K562 (cell line): ENCODE data around the gene JUN. TPM values are rescaled to one million over a fixed set of nuclear protein-coding genes. Genes with fewer than 3 reads are reported as not detected.

ENCODE experiments used
- ATAC-seq: fragments of 200-7000 bp; cut with Tn5 transposase; 3 replicates; pipeline ENCODE4 v1.9.1; 2020; ENCODE audit warnings: moderate library complexity
- BruUV-seq: library from RNA; stranded (reverse); fragments of 400-500 nt; replicated peaks from 2 replicates; lab custom pipeline; 2021; lab: Mats Ljungman, UMichigan
- CTCF ChIA-PET: fragments of 300-600 bp; formaldehyde crosslinking; extraction: SDS; loops from one replicate; lab custom pipeline; 2021; ENCODE audit warnings: low intra/inter-chr PET ratio; lab: Yijun Ruan, JAX
- POLR2A ChIA-PET: fragments of 300-600, 350-650 bp; sonication (Branson Sonifier 250); formaldehyde crosslinking; extraction: SDS; loops from one replicate; lab custom pipeline; 2021; ENCODE audit warnings: antibody characterized with exemption, inconsistent platforms; lab: Yijun Ruan, JAX
- DNase-seq, 4 experiments: peaks; one replicate each; pipeline versions ENCODE4 v3.0.0 to v3.0.0-alpha.2; 2011 to 2018; ENCODE audit warnings: low spot score in 3 of 4, mixed read lengths in 3 of 4; ENCODE audit errors: extremely low read depth in 1 of 4
- FAIRE-seq: peaks from 2 replicates; lab custom pipeline; 2011; peaks lifted over from hg19 to GRCh38; lab: Jason Lieb, UNC
- H2AFZ ChIP-seq: 2 replicates; pipeline ENCODE4 v1.6.0; 2011; ENCODE audit warnings: low read depth, low read length, control low read depth, inconsistent platforms
- H3K27ac ChIP-seq: fragments of 200-600 bp; 3 replicates; pipeline ENCODE4 v1.8.0; 2011; ENCODE audit warnings: low read depth, mild to moderate bottlenecking, control low read depth, inconsistent platforms, low read length, moderate library complexity, mixed read lengths; ENCODE audit errors: extremely low read depth
- H3K27me3 ChIP-seq, 2 experiments: fragments of 300-600 bp in 1 of 2; 2 replicates in 1 of 2; 3 replicates in 1 of 2; pipeline versions ENCODE4 v1.6.0 to v1.8.0; 2011; ENCODE audit warnings: inconsistent platforms in 2 of 2, low read length in 2 of 2, mild to moderate bottlenecking in 1 of 2, mixed read lengths in 1 of 2, moderate library complexity in 1 of 2; ENCODE audit not compliant: control insufficient read depth in 2 of 2, insufficient read depth in 2 of 2
- H3K36me3 ChIP-seq: fragments of 300-600 bp; 3 replicates; pipeline ENCODE4 v1.8.0; 2011; ENCODE audit warnings: mild to moderate bottlenecking, low read length, inconsistent platforms; ENCODE audit not compliant: control insufficient read depth, insufficient read depth
- H3K4me1 ChIP-seq, 2 experiments: fragments of 200-600 bp in 1 of 2; replicated peaks in 1 of 2; 2 replicates in 1 of 2; 3 replicates in 1 of 2; pipeline versions ENCODE4 v1.5.1 to v1.8.0; 2011; ENCODE audit warnings: inconsistent platforms in 2 of 2, low read length in 2 of 2, mild to moderate bottlenecking in 1 of 2, mixed read lengths in 1 of 2, moderate library complexity in 1 of 2; ENCODE audit not compliant: control insufficient read depth in 2 of 2, insufficient read depth in 2 of 2
- H3K4me2 ChIP-seq: 2 replicates; pipeline ENCODE4 v1.6.1; 2011; ENCODE audit warnings: low read length, control low read depth, inconsistent platforms, mixed read lengths; ENCODE audit not compliant: insufficient read depth
- H3K4me3 ChIP-seq: fragments of 200-600 bp; sonication (generic), shearing (Covaris generic); 2 replicates; pipeline ENCODE4 v1.5.1; 2016; ENCODE audit warnings: control low read depth, inconsistent platforms
- H3K79me2 ChIP-seq: fragments of 200-600 bp; 3 replicates; pipeline ENCODE4 v1.8.0; 2011; ENCODE audit warnings: low read length, inconsistent platforms; ENCODE audit not compliant: control insufficient read depth, insufficient read depth
- H3K9ac ChIP-seq, 2 experiments: 2 replicates each; pipeline versions ENCODE4 v1.6.0 to v1.6.1; 2011; ENCODE audit warnings: low read depth in 2 of 2, low read length in 2 of 2, control low read depth in 1 of 2, inconsistent platforms in 1 of 2, mild to moderate bottlenecking in 1 of 2, mixed read lengths in 1 of 2; ENCODE audit not compliant: insufficient read depth in 1 of 2
- H3K9me1 ChIP-seq: one replicate; pipeline ENCODE4 v1.6.0; 2011; ENCODE audit warnings: inconsistent platforms, mild to moderate bottlenecking, low read length, moderate library complexity; ENCODE audit not compliant: control insufficient read depth, insufficient read depth
- H3K9me3 ChIP-seq: replicated peaks from 2 replicates; pipeline ENCODE4 v1.5.1; 2011; ENCODE audit warnings: low read depth, low read length, inconsistent platforms; ENCODE audit not compliant: control insufficient read depth, insufficient read depth
- H4K20me1 ChIP-seq: replicated peaks from 2 replicates; pipeline ENCODE4 v1.6.1; 2011; ENCODE audit warnings: low read length, inconsistent platforms, mixed read lengths; ENCODE audit not compliant: control insufficient read depth, insufficient read depth
- HDAC1 ChIP-seq, 2 experiments: fragments of 450-650 bp; IDR thresholded peaks; 2 replicates each; pipeline ENCODE4 v1.6.1; 2016 to 2017; ENCODE audit warnings: inconsistent platforms in 1 of 2, mild to moderate bottlenecking in 1 of 2, moderate library complexity in 1 of 2
- NRF1 ChIP-seq, 2 experiments: fragments of 450-650 bp; IDR thresholded peaks in 1 of 2; conservative IDR thresholded peaks in 1 of 2; 2 replicates each; pipeline ENCODE4 v1.6.1; 2014; ENCODE audit warnings: mild to moderate bottlenecking in 2 of 2
- PYGO2 ChIP-seq: fragments of 450-650 bp; IDR thresholded peaks from 2 replicates; pipeline ENCODE4 v1.6.1; 2016; ENCODE audit warnings: mild to moderate bottlenecking, missing genetic modification characterization, moderate library complexity, missing compliant biosample characterization
- SIN3B ChIP-seq: fragments of 450-650 bp; IDR thresholded peaks from 2 replicates; pipeline ENCODE4 v1.6.1; 2017; ENCODE audit warnings: low read depth, mild to moderate bottlenecking, moderate library complexity
- WGBS: fragments of 100-300 bp; shearing (Covaris generic); methylation state at CpG from one replicate; pipeline ENCODE4 v1.1.6; 2016; ENCODE audit warnings: low coverage, mixed read lengths; ENCODE audit not compliant: insufficient coverage; ENCODE audit errors: missing lambda C conversion rate; 5-methylcytosine and 5-hydroxymethylcytosine counted together
- in situ Hi-C: fragments of 300-500 bp; cut with MboI; formaldehyde crosslinking; loops from 4 replicates; pipeline ENCODE4 v1.15.0; 2018; ENCODE audit warnings: inconsistent platforms, mixed read lengths
- intact Hi-C: fragments of 100-400 bp; cut with micrococcal nuclease; formaldehyde crosslinking; loops from 2 replicates; pipeline ENCODE4 v1.14.2; 2022
- polyA plus RNA-seq, 8 experiments: library from polyadenylated mRNA; depleted of rRNA in 4 of 8; stranded (reverse) in 5 of 8; unstranded in 3 of 8; fragments of >200 nt; fragmentation: Nextera tagmentation in 2 of 8; fragmentation: Illumina TruSeq in 1 of 8; extraction: Ambion mirVana in 2 of 8; extraction: Trizol in 1 of 8; gene quantifications; 2 replicates each; pipeline versions ENCODE4 v1.2.1 to v1.2.3, GENCODE V29; 2011 to 2014; ENCODE audit warnings: inconsistent platforms in 1 of 8, missing spikeins in 1 of 8
- total RNA-seq, 7 experiments: library from RNA; depleted of rRNA in 6 of 7; stranded (reverse); fragments of >200 nt in 6 of 7; fragmentation: Illumina TruSeq in 2 of 7; extraction: Trizol in 2 of 7; gene quantifications; 2 replicates each; pipeline versions ENCODE4 v1.2.1 to v1.2.3, GENCODE V29; 2011 to 2021; ENCODE audit warnings: low replicate concordance in 1 of 7
- TF ChIP-seq, protein P1 (sequence below): fragments of 450-650 bp; IDR thresholded peaks from 2 replicates; pipeline ENCODE4 v1.6.1; 2016; ENCODE audit warnings: borderline replicate concordance

JUN gene
- total and polyA plus RNA-seq, 9 of the 15 experiments (the other 6 are each of a cell fraction or from before 2014, with no cell fraction given) = 0.32 to 23.4 (median 4.0) TPM

GRCh38 chr1:58745666-58746065 is 38.2 kb downstream of the JUN start:
- ATAC-seq = peak; percentile 52; the same call in 2 of the 3 replicates
- 5% methylated on average over 5 of the region's 5 CpGs for WGBS
- BruUV-seq = no TSS peak

More at GRCh38 chr1:58745666-58746065, 38.2 kb downstream of the JUN start:
- POLR2A ChIA-PET = interaction anchor here (1.0 kb wide), 1 partner anchor 32 kb away, joined by 3 read pairs; no protein-coding TSS in a partner anchor
- DNase-seq = no peak
- no peak for TF ChIP-seq PYGO2
- TF ChIP-seq HDAC1 (IDR thresholded peaks at IDR 0.05) = no peak
- TF ChIP-seq, protein P1, sequence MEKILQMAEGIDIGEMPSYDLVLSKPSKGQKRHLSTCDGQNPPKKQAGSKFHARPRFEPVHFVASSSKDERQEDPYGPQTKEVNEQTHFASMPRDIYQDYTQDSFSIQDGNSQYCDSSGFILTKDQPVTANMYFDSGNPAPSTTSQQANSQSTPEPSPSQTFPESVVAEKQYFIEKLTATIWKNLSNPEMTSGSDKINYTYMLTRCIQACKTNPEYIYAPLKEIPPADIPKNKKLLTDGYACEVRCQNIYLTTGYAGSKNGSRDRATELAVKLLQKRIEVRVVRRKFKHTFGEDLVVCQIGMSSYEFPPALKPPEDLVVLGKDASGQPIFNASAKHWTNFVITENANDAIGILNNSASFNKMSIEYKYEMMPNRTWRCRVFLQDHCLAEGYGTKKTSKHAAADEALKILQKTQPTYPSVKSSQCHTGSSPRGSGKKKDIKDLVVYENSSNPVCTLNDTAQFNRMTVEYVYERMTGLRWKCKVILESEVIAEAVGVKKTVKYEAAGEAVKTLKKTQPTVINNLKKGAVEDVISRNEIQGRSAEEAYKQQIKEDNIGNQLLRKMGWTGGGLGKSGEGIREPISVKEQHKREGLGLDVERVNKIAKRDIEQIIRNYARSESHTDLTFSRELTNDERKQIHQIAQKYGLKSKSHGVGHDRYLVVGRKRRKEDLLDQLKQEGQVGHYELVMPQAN = no peak
- TF ChIP-seq NRF1 (conservative IDR thresholded peaks at IDR 0.05 in 1 of 2, IDR thresholded peaks at IDR 0.05 in 1 of 2) = 0 out of 4 replicates have a peak, but pooled peaks of 1 of the 2 experiments have one; percentile 17
- TF ChIP-seq SIN3B = no peak
- TF ChIP-seq, all 486 proteins: peak for 1
- no peak overlapping the region for H3K4me3 ChIP-seq
- H3K27me3 ChIP-seq = peaks cover 0 to 4% of the 10 kb centered on the region in 2 experiments; a peak in 1 of 5 replicates
- H3K9ac ChIP-seq = no peak overlapping the region
- H3K4me1 ChIP-seq = no peaks in the 10 kb centered on the region
- CTCF ChIA-PET = no interaction called here
- intact Hi-C loops = no loop called here
- H3K79me2 ChIP-seq = no peaks in the 10 kb centered on the region
- H4K20me1 ChIP-seq = no peaks in the 10 kb centered on the region
- in situ Hi-C loops = loop anchor here (10.0 to 25.0 kb wide), 3 partner anchors 959 to 1192 kb away; partner anchors contain the start of gene CYP2J2
- FAIRE-seq = no peak
- H3K36me3 ChIP-seq = no peaks in the 10 kb centered on the region
- no peaks in the 10 kb centered on the region for H3K9me1 ChIP-seq
- H3K4me2 ChIP-seq = no peak overlapping the region
- H3K9me3 ChIP-seq = no peaks in the 10 kb centered on the region
- H3K27ac ChIP-seq = no peak overlapping the region
- no peak overlapping the region for H2AFZ ChIP-seq
